CD14-positive monocyte (primary cell): ENCODE data around the gene RALGAPA2. TPM values are rescaled to one million over a fixed set of nuclear protein-coding genes. Genes with fewer than 3 reads are reported as not detected.

Source experiments
- DNase-seq, 3 donors: peaks; one replicate each; pipeline ENCODE4 v3.0.0-alpha.2; 2011 to 2022
- H2AFZ ChIP-seq: 2 replicates; pipeline ENCODE4 v1.6.0; 2012; ENCODE audit warnings: mild to moderate bottlenecking, low read depth, low read length, inconsistent platforms; ENCODE audit not compliant: insufficient read depth, poor library complexity, severe bottlenecking
- H3K27ac ChIP-seq, 2 donors: 1 replicate in 1 of 2; 2 replicates in 1 of 2; pipeline ENCODE4 v1.5.1; 2012 to 2013; ENCODE audit warnings: low read length in 2 of 2, control low read depth in 1 of 2, inconsistent platforms in 1 of 2, low read depth in 1 of 2, mild to moderate bottlenecking in 1 of 2
- H3K27me3 ChIP-seq, 2 donors: one replicate each; pipeline versions ENCODE4 v1.6.0 to v1.6.1; 2011 to 2013; ENCODE audit warnings: low read length in 2 of 2; ENCODE audit not compliant: control insufficient read depth in 2 of 2, insufficient read depth in 2 of 2
- H3K36me3 ChIP-seq, 2 donors: replicated peaks in 1 of 2; 1 replicate in 1 of 2; 2 replicates in 1 of 2; pipeline versions ENCODE4 v1.5.1 to v1.6.1; 2012 to 2013; ENCODE audit warnings: low read length in 2 of 2, control low read depth in 1 of 2, inconsistent platforms in 1 of 2, mild to moderate bottlenecking in 1 of 2; ENCODE audit not compliant: insufficient read depth in 2 of 2, control insufficient read depth in 1 of 2
- H3K4me1 ChIP-seq, 2 donors: 1 replicate in 1 of 2; 2 replicates in 1 of 2; pipeline versions ENCODE4 v1.5.1 to v1.6.1; 2012 to 2013; ENCODE audit warnings: low read length in 2 of 2, control low read depth in 1 of 2, inconsistent platforms in 1 of 2, mild to moderate bottlenecking in 1 of 2, moderate library complexity in 1 of 2; ENCODE audit not compliant: insufficient read depth in 2 of 2, control insufficient read depth in 1 of 2
- H3K4me2 ChIP-seq: replicated peaks from 2 replicates; pipeline ENCODE3; 2012; ENCODE audit warnings: low read length, moderate library complexity, mild to moderate bottlenecking; ENCODE audit not compliant: poor library complexity, severe bottlenecking; ENCODE audit errors: extremely low read depth
- H3K4me3 ChIP-seq, 3 experiments: fragments of 200-600 bp in 1 of 3; sonication (generic) in 1 of 3; replicated peaks in 1 of 3; 1 replicate in 2 of 3; 2 replicates in 1 of 3; pipeline ENCODE4 v1.5.1; 2011 to 2013; ENCODE audit warnings: low read length in 3 of 3, mild to moderate bottlenecking in 3 of 3, control low read depth in 2 of 3, low read depth in 2 of 3, inconsistent platforms in 1 of 3, moderate library complexity in 1 of 3
- H3K79me2 ChIP-seq: 2 replicates; pipeline ENCODE4 v1.6.0; 2012; ENCODE audit warnings: mild to moderate bottlenecking, control low read depth, inconsistent platforms, low read length, moderate library complexity; ENCODE audit not compliant: insufficient read depth
- H3K9ac ChIP-seq: 2 replicates; pipeline ENCODE4 v1.6.0; 2017; ENCODE audit warnings: low read length, mild to moderate bottlenecking; ENCODE audit not compliant: insufficient read depth, poor library complexity, severe bottlenecking
- H3K9me3 ChIP-seq, 2 donors: replicated peaks in 1 of 2; 1 replicate in 1 of 2; 2 replicates in 1 of 2; pipeline versions ENCODE4 v1.5.1 to v1.6.1; 2012 to 2013; ENCODE audit warnings: low read length in 2 of 2, control low read depth in 1 of 2; ENCODE audit not compliant: control insufficient read depth in 1 of 2, insufficient read depth in 1 of 2
- H4K20me1 ChIP-seq: 2 replicates; pipeline ENCODE4 v1.6.0; 2012; ENCODE audit warnings: mild to moderate bottlenecking, low read length, control low read depth, moderate library complexity; ENCODE audit not compliant: insufficient read depth
- H3K27ac Mint-ChIP-seq, 7 donors: one replicate each; pipeline ENCODE4 v1.8.0; 2020; ENCODE audit warnings: mild to moderate bottlenecking in 7 of 7, mixed read lengths in 7 of 7, moderate library complexity in 6 of 7, inconsistent platforms in 2 of 7
- H3K27me3 Mint-ChIP-seq, 3 donors: one replicate each; pipeline ENCODE4 v1.8.0; 2021 to 2022; ENCODE audit warnings: low read depth in 3 of 3, mild to moderate bottlenecking in 3 of 3, mixed read lengths in 3 of 3, moderate library complexity in 3 of 3, inconsistent platforms in 1 of 3
- H3K36me3 Mint-ChIP-seq, 2 donors: one replicate each; pipeline ENCODE4 v1.8.0; 2020; ENCODE audit warnings: mixed read lengths in 2 of 2, inconsistent platforms in 1 of 2, mild to moderate bottlenecking in 1 of 2
- H3K4me1 Mint-ChIP-seq: one replicate; pipeline ENCODE4 v1.8.0; 2020; ENCODE audit warnings: mild to moderate bottlenecking, mixed read lengths
- H3K4me3 Mint-ChIP-seq, 2 donors: one replicate each; pipeline ENCODE4 v1.8.0; 2020; ENCODE audit warnings: mild to moderate bottlenecking in 2 of 2, mixed read lengths in 2 of 2, moderate library complexity in 1 of 2
- H3K9me3 Mint-ChIP-seq, 7 donors: one replicate each; pipeline ENCODE4 v1.8.0; 2020 to 2022; ENCODE audit warnings: mixed read lengths in 7 of 7, mild to moderate bottlenecking in 6 of 7, moderate library complexity in 6 of 7, inconsistent platforms in 2 of 7
- WGBS: methylation state at CpG from one replicate; pipeline ENCODE4 v1.1.5; 2013; ENCODE audit warnings: missing lambda C conversion rate; ENCODE audit not compliant: insufficient coverage; 5-methylcytosine and 5-hydroxymethylcytosine counted together
- intact Hi-C, 2 donors: fragments of 100-400 bp; cut with micrococcal nuclease; formaldehyde crosslinking; loops; one replicate each; pipeline versions ENCODE4 v1.15.0 to v1.15.1; 2023
- polyA plus RNA-seq, 3 donors: library from polyadenylated mRNA; depleted of rRNA in 1 of 3; unstranded in 2 of 3; stranded (reverse) in 1 of 3; fragments of 300-500 nt in 2 of 3; fragments of >200 nt in 1 of 3; fragmentation: Illumina TruSeq in 2 of 3; gene quantifications; 1 replicate in 2 of 3; 2 replicates in 1 of 3; pipeline ENCODE4 v1.2.3, GENCODE V29; 2012 to 2021
- TF ChIP-seq, protein P1 (sequence below): fragments of 200-600 bp; IDR thresholded peaks from one replicate; pipeline ENCODE4 v1.8.0; 2022; ENCODE audit warnings: antibody characterized with exemption, mild to moderate bottlenecking

The RALGAPA2 gene
- polyA plus RNA-seq, 3 donors, result 6.2 to 13.0 (median 8.9) TPM

DNA sequence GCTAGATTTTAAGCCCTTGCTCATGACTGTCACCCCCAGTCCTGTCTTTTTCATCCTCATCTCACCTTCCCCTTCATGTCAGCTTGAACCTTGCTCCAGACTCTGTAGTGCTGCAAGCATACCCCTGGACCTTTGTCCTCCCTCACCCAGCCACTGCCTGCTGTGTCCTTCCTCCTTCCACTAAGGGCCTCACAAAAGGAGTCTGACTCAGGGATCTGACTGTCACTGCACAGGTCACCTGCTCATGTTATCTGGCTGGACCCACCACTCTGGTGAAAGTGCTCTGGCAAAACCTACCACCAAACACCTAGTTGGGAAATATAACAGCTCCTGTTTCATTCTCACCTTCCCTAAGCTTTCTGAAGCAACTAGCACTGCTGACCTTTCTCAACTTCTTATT lies 193.2 kb downstream of the RALGAPA2 start:
- Histone ChIP-seq H2AFZ (no peak overlapping the region), H3K9me3 (peaks cover 7 to 18% of the 10 kb centered on the region in 2 donors), H3K4me2 (no peak overlapping the region), H3K27me3 (no peaks in the 10 kb centered on the region), H3K36me3 (peaks cover 54 to 100% of the 10 kb centered on the region in 2 donors), H4K20me1 (no peaks in the 10 kb centered on the region), H3K4me1 (no peaks in the 10 kb centered on the region), H3K4me3 (no peak overlapping the region), H3K27ac (no peak overlapping the region), H3K79me2 (no peaks in the 10 kb centered on the region), H3K9ac (no peak overlapping the region)
- H3K4me3 Mint-ChIP-seq, result no peak overlapping the region
- H3K4me1 Mint-ChIP-seq, result no peaks in the 10 kb centered on the region
- peaks cover 10 to 25% (median 16%) of the 10 kb centered on the region in 7 donors for H3K9me3 Mint-ChIP-seq
- H3K27ac Mint-ChIP-seq, result peak overlapping the region in 2 of 7 donors; percentile 36 to 39
- H3K27me3 Mint-ChIP-seq, result peaks cover 0 to 3% (median 0%) of the 10 kb centered on the region in 3 donors
- H3K36me3 Mint-ChIP-seq, result peaks cover 69 to 84% of the 10 kb centered on the region in 2 donors
- intact Hi-C loops, result no loop called here
- TF ChIP-seq, protein P1, sequence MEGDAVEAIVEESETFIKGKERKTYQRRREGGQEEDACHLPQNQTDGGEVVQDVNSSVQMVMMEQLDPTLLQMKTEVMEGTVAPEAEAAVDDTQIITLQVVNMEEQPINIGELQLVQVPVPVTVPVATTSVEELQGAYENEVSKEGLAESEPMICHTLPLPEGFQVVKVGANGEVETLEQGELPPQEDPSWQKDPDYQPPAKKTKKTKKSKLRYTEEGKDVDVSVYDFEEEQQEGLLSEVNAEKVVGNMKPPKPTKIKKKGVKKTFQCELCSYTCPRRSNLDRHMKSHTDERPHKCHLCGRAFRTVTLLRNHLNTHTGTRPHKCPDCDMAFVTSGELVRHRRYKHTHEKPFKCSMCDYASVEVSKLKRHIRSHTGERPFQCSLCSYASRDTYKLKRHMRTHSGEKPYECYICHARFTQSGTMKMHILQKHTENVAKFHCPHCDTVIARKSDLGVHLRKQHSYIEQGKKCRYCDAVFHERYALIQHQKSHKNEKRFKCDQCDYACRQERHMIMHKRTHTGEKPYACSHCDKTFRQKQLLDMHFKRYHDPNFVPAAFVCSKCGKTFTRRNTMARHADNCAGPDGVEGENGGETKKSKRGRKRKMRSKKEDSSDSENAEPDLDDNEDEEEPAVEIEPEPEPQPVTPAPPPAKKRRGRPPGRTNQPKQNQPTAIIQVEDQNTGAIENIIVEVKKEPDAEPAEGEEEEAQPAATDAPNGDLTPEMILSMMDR, result no peak
- no peak for DNase-seq

DNA sequence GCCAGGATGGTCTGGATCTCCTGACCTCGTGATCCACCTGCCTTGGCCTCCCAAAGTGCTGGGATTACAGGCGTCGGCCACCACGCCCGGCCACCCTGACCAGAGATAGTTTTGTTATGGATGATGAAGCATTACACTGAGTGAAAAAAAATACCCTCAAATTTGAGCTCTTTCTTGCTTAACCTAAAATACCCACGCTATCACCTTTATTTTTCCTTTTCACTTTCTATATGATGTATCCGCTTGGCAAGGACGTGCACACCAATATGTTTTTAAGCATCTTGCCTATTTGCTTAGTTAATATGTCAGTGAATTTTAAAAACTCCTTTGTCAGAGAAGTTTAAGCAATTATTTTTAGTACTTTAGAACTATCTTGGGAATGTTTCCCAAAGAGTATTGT lies 194.2 kb downstream of the RALGAPA2 start:
- Histone ChIP-seq H3K9ac (no peak overlapping the region), H3K36me3 (peaks cover 61 to 100% of the 10 kb centered on the region in 2 donors), H4K20me1 (no peaks in the 10 kb centered on the region), H3K27me3 (no peaks in the 10 kb centered on the region), H2AFZ (no peak overlapping the region), H3K79me2 (no peaks in the 10 kb centered on the region), H3K4me1 (no peaks in the 10 kb centered on the region), H3K4me3 (no peak overlapping the region), H3K27ac (no peak overlapping the region), H3K4me2 (no peak overlapping the region), H3K9me3 (peaks cover 8 to 24% of the 10 kb centered on the region in 2 donors)
- H3K36me3 Mint-ChIP-seq, result peaks cover 73 to 84% of the 10 kb centered on the region in 2 donors
- intact Hi-C loops, result no loop called here
- H3K27me3 Mint-ChIP-seq, result peaks cover 0 to 5% (median 3%) of the 10 kb centered on the region in 3 donors
- WGBS, result no CpG with 5 or more reads among the region's 8 CpGs
- H3K27ac Mint-ChIP-seq, result no peak overlapping the region
- no peak for DNase-seq
- H3K9me3 Mint-ChIP-seq, result peaks cover 10 to 30% (median 21%) of the 10 kb centered on the region in 7 donors
- H3K4me1 Mint-ChIP-seq, result no peaks in the 10 kb centered on the region
- TF ChIP-seq, protein P1, result no peak
- H3K4me3 Mint-ChIP-seq, result no peak overlapping the region
